HCT116 (cell line): Measurements from ENCODE around the gene CRYAB. TPM values are rescaled to one million over a fixed set of nuclear protein-coding genes. Genes with fewer than 3 reads are reported as not detected.

Source experiments
- ATAC-seq: fragments of 200-7000 bp; cut with Tn5 transposase; 2 replicates; pipeline ENCODE4 v1.9.1; 2020; ENCODE audit warnings: mild to moderate bottlenecking, moderate library complexity
- BruUV-seq: library from RNA; stranded (reverse); fragments of 400-500 nt; replicated peaks from 2 replicates; lab custom pipeline; 2021; lab: Mats Ljungman, UMichigan
- CTCF ChIA-PET: fragments of 300-600 bp; sonication (Branson Sonifier 250); formaldehyde crosslinking; loops from one replicate; lab custom pipeline; 2021; ENCODE audit warnings: antibody characterized with exemption; lab: Charles Lee
- POLR2A ChIA-PET: fragments of 300-600, 350-600 bp; sonication (Branson Sonifier 250); formaldehyde crosslinking; loops from one replicate; lab custom pipeline; 2021; ENCODE audit warnings: antibody characterized with exemption; lab: Charles Lee
- RAD21 ChIA-PET, 2 experiments: fragments of 300-600 bp; sonication (Branson Sonifier 250); formaldehyde crosslinking; loops; one replicate each; lab custom pipeline; 2023; ENCODE audit warnings: low total read pairs in 2 of 2; ENCODE audit not compliant: uncharacterized antibody in 2 of 2, unreplicated experiment in 2 of 2, low non-redundant PET in 1 of 2; lab: Charles Lee
- DNase-seq: peaks from one replicate; pipeline ENCODE4 v3.0.0-alpha.2; 2010; ENCODE audit warnings: low read depth, low spot score
- H2AFZ ChIP-seq: fragments of 200-600 bp; shearing (Covaris generic), sonication (generic); 2 replicates; pipeline ENCODE4 v1.6.1; 2017; ENCODE audit warnings: low read depth, mixed run types, mixed read lengths, antibody characterized with exemption, low read length; ENCODE audit not compliant: poor library complexity, severe bottlenecking
- H3K27ac ChIP-seq: 2 replicates; pipeline ENCODE4 v1.5.1; 2012; ENCODE audit warnings: low read depth, low read length
- H3K27me3 ChIP-seq: fragments of 200-600 bp; sonication (generic); 2 replicates; pipeline ENCODE4 v1.6.1; 2016; ENCODE audit warnings: mixed run types, low read length, mixed read lengths; ENCODE audit not compliant: insufficient read depth
- H3K36me3 ChIP-seq, 2 experiments: fragments of 200-500 bp in 1 of 2; fragments of 200-600 bp in 1 of 2; sonication (Bioruptor generic) in 1 of 2; sonication (generic) in 1 of 2; 2 replicates each; pipeline versions ENCODE4 v1.5.1 to v1.6.1; 2014 to 2016; ENCODE audit warnings: low read length in 2 of 2, inconsistent platforms in 1 of 2, mixed read lengths in 1 of 2, mixed run types in 1 of 2; ENCODE audit not compliant: insufficient read depth in 2 of 2, control insufficient read depth in 1 of 2
- H3K4me1 ChIP-seq, 2 experiments: fragments of 200-600 bp in 1 of 2; sonication (generic) in 1 of 2; 2 replicates each; pipeline versions ENCODE4 v1.5.1 to v1.6.1; 2012 to 2017; ENCODE audit warnings: low read length in 2 of 2, inconsistent platforms in 1 of 2, mild to moderate bottlenecking in 1 of 2, mixed read lengths in 1 of 2, mixed run types in 1 of 2, moderate library complexity in 1 of 2; ENCODE audit not compliant: insufficient read depth in 2 of 2, control insufficient read depth in 1 of 2
- H3K4me2 ChIP-seq: fragments of 200-600 bp; sonication (generic); 2 replicates; pipeline ENCODE4 v1.6.1; 2017; ENCODE audit warnings: mixed run types, low read length, mixed read lengths
- H3K4me3 ChIP-seq, 2 experiments: fragments of 200-600 bp in 1 of 2; sonication (generic) in 1 of 2; replicated peaks in 1 of 2; 2 replicates each; pipeline ENCODE4 v1.5.1; 2011 to 2016; ENCODE audit warnings: low read length in 2 of 2, control low read depth in 1 of 2, low read depth in 1 of 2, mild to moderate bottlenecking in 1 of 2, mixed read lengths in 1 of 2, mixed run types in 1 of 2
- H3K79me2 ChIP-seq: fragments of 200-600 bp; sonication (generic); 2 replicates; pipeline ENCODE4 v1.6.1; 2017; ENCODE audit warnings: mild to moderate bottlenecking, mixed run types, low read length, moderate library complexity, mixed read lengths; ENCODE audit not compliant: insufficient read depth
- H3K9ac ChIP-seq: fragments of 200-600 bp; sonication (generic); 2 replicates; pipeline ENCODE4 v1.6.1; 2016; ENCODE audit warnings: low read length, mixed read lengths
- H3K9me2 ChIP-seq: fragments of 200-600 bp; sonication (generic), shearing (Covaris generic); 2 replicates; pipeline ENCODE4 v1.6.1; 2017; ENCODE audit warnings: mixed run types, mild to moderate bottlenecking, moderate library complexity; ENCODE audit not compliant: insufficient read depth
- H3K9me3 ChIP-seq, 2 experiments: fragments of 200-500 bp in 1 of 2; fragments of 200-600 bp in 1 of 2; sonication (Bioruptor generic) in 1 of 2; sonication (generic) in 1 of 2; 2 replicates each; pipeline ENCODE4 v1.6.1; 2014 to 2017; ENCODE audit warnings: low read length in 2 of 2, mixed read lengths in 2 of 2, inconsistent platforms in 1 of 2, low read depth in 1 of 2, mild to moderate bottlenecking in 1 of 2, mixed run types in 1 of 2, moderate library complexity in 1 of 2; ENCODE audit not compliant: control insufficient read depth in 1 of 2, insufficient read depth in 1 of 2
- H4K20me1 ChIP-seq: fragments of 200-600 bp; sonication (generic), shearing (Covaris generic); 2 replicates; pipeline ENCODE4 v1.6.1; 2017; ENCODE audit warnings: mixed run types, mild to moderate bottlenecking, moderate library complexity; ENCODE audit not compliant: insufficient read depth
- ATF3 ChIP-seq: IDR thresholded peaks from 2 replicates; pipeline ENCODE4 v1.6.1; 2012
- CBX3 ChIP-seq: IDR thresholded peaks from 2 replicates; pipeline ENCODE4 v1.6.1; 2012; ENCODE audit warnings: low read depth
- CEBPB ChIP-seq: IDR thresholded peaks from 2 replicates; pipeline ENCODE4 v1.6.1; 2012; ENCODE audit warnings: low read depth
- CTCF ChIP-seq, 3 experiments: fragments of 200-600 bp in 1 of 3; sonication (generic) in 1 of 3; IDR thresholded peaks in 2 of 3; conservative IDR thresholded peaks in 1 of 3; 2 replicates each; pipeline ENCODE4 v1.5.1; 2012 to 2017; ENCODE audit warnings: low read depth in 2 of 3, low read length in 2 of 3, antibody characterized with exemption in 1 of 3, borderline replicate concordance in 1 of 3, control low read depth in 1 of 3, mild to moderate bottlenecking in 1 of 3, mixed read lengths in 1 of 3, mixed run types in 1 of 3, moderate library complexity in 1 of 3; ENCODE audit not compliant: insufficient read depth in 1 of 3
- EGR1 ChIP-seq: IDR thresholded peaks from 2 replicates; pipeline ENCODE4 v1.6.1; 2012; ENCODE audit warnings: low read depth
- ELF1 ChIP-seq: IDR thresholded peaks from 2 replicates; pipeline ENCODE4 v1.6.1; 2012; ENCODE audit warnings: low read depth, borderline replicate concordance
- FOSL1 ChIP-seq: IDR thresholded peaks from 2 replicates; pipeline ENCODE4 v1.6.1; 2012; ENCODE audit warnings: low read depth
- JUND ChIP-seq: IDR thresholded peaks from 2 replicates; pipeline ENCODE4 v1.6.1; 2012
- POLR2A ChIP-seq: IDR thresholded peaks from 2 replicates; pipeline ENCODE4 v1.7.0; 2011; ENCODE audit warnings: borderline replicate concordance; ENCODE audit not compliant: insufficient read depth, insufficient read length; ENCODE audit errors: extremely low read depth
- POLR2AphosphoS5 ChIP-seq: IDR thresholded peaks from 2 replicates; pipeline ENCODE4 v1.6.1; 2011; ENCODE audit warnings: mild to moderate bottlenecking, low read depth, low read length, moderate library complexity
- RAD21 ChIP-seq: IDR thresholded peaks from 2 replicates; pipeline ENCODE4 v1.6.1; 2012; ENCODE audit warnings: low read depth, mild to moderate bottlenecking
- SIN3A ChIP-seq: IDR thresholded peaks from 2 replicates; pipeline ENCODE4 v1.6.1; 2012; ENCODE audit warnings: low read depth
- SP1 ChIP-seq: IDR thresholded peaks from 2 replicates; pipeline ENCODE4 v1.6.1; 2012; ENCODE audit warnings: low read depth
- TCF7L2 ChIP-seq: IDR thresholded peaks from 2 replicates; pipeline ENCODE4 v1.7.0; 2011; ENCODE audit warnings: borderline replicate concordance, inconsistent platforms; ENCODE audit not compliant: insufficient read depth, insufficient read length; ENCODE audit errors: extremely low read depth
- YY1 ChIP-seq: IDR thresholded peaks from 2 replicates; pipeline ENCODE4 v1.6.1; 2011; ENCODE audit warnings: low read length, low read depth, moderate library complexity, mild to moderate bottlenecking; ENCODE audit not compliant: insufficient replicate concordance; ENCODE audit errors: extremely low read depth
- ZFX ChIP-seq: fragments of 450-650 bp; IDR thresholded peaks from 2 replicates; pipeline ENCODE4 v1.6.1; 2017
- intact Hi-C: fragments of 100-400 bp; cut with micrococcal nuclease; formaldehyde crosslinking; loops from 2 replicates; pipeline ENCODE4 v1.10.0; 2022
- total RNA-seq: library from RNA; stranded (reverse); gene quantifications from one replicate; pipeline ENCODE4 v1.2.1, GENCODE V29; 2021; ENCODE audit not compliant: unreplicated experiment
- TF ChIP-seq, protein P1 (sequence below): IDR thresholded peaks from 2 replicates; pipeline ENCODE4 v1.6.1; 2012; ENCODE audit warnings: low read depth
- TF ChIP-seq, protein P2 (sequence below): IDR thresholded peaks from 2 replicates; pipeline ENCODE4 v1.6.1; 2012

The CRYAB gene
- total RNA-seq, 1 experiment from 2014 or later = not detected

- TF ChIP-seq YY1 (peak; percentile 87), ELF1 (no peak), SIN3A (peak; percentile 72), ZFX (peak; percentile 83), SP1 (peak; percentile 70)
Observed at GRCh38 chr11:111870886-111871692, 40.5 kb downstream of the CRYAB start, which contains the start of gene ALG9 (continued).

DNA sequence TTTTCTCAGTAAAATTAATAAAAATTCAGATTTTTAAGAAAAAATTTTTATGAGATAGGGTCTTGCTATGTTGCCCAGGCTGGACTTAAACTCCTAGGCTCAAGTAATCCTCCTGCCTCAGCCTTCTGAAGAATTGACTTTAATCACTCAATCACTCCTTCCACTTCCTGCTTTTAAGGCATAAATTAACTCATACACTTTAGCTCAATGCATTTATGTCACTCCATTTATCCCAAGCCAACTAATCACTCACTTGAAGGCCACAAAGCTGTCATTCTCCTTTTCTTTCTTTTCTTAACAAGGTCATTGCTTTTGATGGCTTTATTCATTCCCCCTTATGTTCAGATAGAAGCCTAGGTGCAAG lies 41.1 kb downstream of the CRYAB start:
- RAD21 ChIA-PET = interaction anchor here in 1 of 2 experiments (0.7 kb wide), 1 partner anchor 53 kb away, joined by 6 read pairs; no protein-coding TSS in a partner anchor
- ATAC-seq = no peak
- peak overlapping the region; percentile 66 for H3K9ac ChIP-seq

More for the DNA sequence above, 41.1 kb downstream of the CRYAB start:
- Histone ChIP-seq H3K9me2 (no peaks in the 10 kb centered on the region), H3K27me3 (no peaks in the 10 kb centered on the region), H3K4me3 (peak overlapping the region; percentile 89 to 90), H3K36me3 (peaks cover 4 to 10% of the 10 kb centered on the region in 2 experiments; a peak in 2 of 4 replicates), H3K9me3 (no peaks in the 10 kb centered on the region), H4K20me1 (no peaks in the 10 kb centered on the region), H3K4me2 (peak overlapping the region; percentile 90), H3K79me2 (0 out of 2 replicates have a peak, but pooled peaks cover 9% of the 10 kb centered on the region), H3K27ac (peak overlapping the region; percentile 76)
- ChIA-PET CTCF (interaction anchor here (0.9 to 1.5 kb wide), 3 partner anchors 19 to 111 kb away, joined by 3 to 4 read pairs (median 3); no protein-coding TSS in a partner anchor), POLR2A (no interaction called here)
- no TSS peak for BruUV-seq
- intact Hi-C loops = no loop called here
- TF ChIP-seq, protein P1, sequence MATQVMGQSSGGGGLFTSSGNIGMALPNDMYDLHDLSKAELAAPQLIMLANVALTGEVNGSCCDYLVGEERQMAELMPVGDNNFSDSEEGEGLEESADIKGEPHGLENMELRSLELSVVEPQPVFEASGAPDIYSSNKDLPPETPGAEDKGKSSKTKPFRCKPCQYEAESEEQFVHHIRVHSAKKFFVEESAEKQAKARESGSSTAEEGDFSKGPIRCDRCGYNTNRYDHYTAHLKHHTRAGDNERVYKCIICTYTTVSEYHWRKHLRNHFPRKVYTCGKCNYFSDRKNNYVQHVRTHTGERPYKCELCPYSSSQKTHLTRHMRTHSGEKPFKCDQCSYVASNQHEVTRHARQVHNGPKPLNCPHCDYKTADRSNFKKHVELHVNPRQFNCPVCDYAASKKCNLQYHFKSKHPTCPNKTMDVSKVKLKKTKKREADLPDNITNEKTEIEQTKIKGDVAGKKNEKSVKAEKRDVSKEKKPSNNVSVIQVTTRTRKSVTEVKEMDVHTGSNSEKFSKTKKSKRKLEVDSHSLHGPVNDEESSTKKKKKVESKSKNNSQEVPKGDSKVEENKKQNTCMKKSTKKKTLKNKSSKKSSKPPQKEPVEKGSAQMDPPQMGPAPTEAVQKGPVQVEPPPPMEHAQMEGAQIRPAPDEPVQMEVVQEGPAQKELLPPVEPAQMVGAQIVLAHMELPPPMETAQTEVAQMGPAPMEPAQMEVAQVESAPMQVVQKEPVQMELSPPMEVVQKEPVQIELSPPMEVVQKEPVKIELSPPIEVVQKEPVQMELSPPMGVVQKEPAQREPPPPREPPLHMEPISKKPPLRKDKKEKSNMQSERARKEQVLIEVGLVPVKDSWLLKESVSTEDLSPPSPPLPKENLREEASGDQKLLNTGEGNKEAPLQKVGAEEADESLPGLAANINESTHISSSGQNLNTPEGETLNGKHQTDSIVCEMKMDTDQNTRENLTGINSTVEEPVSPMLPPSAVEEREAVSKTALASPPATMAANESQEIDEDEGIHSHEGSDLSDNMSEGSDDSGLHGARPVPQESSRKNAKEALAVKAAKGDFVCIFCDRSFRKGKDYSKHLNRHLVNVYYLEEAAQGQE = no peak
- no peak for TF ChIP-seq POLR2AphosphoS5
- TF ChIP-seq ATF3 = no peak
- no peak for TF ChIP-seq RAD21
- no peak for TF ChIP-seq JUND
- TF ChIP-seq TCF7L2 = no peak
- TF ChIP-seq CEBPB = no peak
- TF ChIP-seq POLR2A = no peak
- TF ChIP-seq EGR1 = no peak
- no peak for TF ChIP-seq SIN3A
- TF ChIP-seq, protein P2, sequence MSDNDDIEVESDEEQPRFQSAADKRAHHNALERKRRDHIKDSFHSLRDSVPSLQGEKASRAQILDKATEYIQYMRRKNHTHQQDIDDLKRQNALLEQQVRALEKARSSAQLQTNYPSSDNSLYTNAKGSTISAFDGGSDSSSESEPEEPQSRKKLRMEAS = no peak
- TF ChIP-seq CBX3 = no peak
- TF ChIP-seq CTCF (IDR thresholded peaks at IDR 0.05 in 2 of 3, conservative IDR thresholded peaks at IDR 0.05 in 1 of 3; ENCODE audit: borderline replicate concordance in 1 of 3, insufficient read depth in 1 of 3, low read depth in 2 of 3, low read length in 2 of 3) = no peak
- TF ChIP-seq FOSL1 = no peak
- TF ChIP-seq, all 23 proteins: peak for 0
- H2AFZ ChIP-seq = peak overlapping the region; percentile 97
- no peak for DNase-seq
- H3K4me1 ChIP-seq = peaks cover 0 to 18% of the 10 kb centered on the region in 2 experiments; a peak in 3 of 4 replicates
